GM12801 (cell line): Measurements from ENCODE around the gene AQP12B.

ENCODE experiments used
- TF ChIP-seq, protein P1 (sequence below): IDR thresholded peaks from one replicate; pipeline ENCODE4 v1.5.1; 2011; ENCODE audit warnings: control low read depth; ENCODE audit not compliant: insufficient read length; ENCODE audit errors: extremely low read depth

The AQP12B gene

DNA sequence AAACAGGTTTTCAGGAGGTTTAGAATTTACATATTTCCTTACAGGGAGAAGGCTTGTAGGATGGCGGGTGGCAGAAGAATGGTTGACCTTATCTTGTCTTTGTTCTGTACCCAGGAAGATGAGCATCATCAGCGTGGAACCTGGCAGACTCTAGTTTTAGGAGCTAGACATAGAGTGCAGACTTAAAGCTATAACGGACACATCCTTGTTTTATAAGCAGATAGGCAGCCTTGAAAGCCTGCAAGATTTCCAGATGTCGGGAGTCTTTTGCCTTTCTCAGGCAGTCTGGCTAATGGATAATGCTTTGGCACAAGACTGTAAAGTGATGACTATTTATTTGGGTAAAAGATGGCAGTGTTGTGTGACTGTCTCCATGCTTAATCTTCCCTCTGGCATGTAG, 11.7 kb downstream of the AQP12B start:
- TF ChIP-seq, protein P1, sequence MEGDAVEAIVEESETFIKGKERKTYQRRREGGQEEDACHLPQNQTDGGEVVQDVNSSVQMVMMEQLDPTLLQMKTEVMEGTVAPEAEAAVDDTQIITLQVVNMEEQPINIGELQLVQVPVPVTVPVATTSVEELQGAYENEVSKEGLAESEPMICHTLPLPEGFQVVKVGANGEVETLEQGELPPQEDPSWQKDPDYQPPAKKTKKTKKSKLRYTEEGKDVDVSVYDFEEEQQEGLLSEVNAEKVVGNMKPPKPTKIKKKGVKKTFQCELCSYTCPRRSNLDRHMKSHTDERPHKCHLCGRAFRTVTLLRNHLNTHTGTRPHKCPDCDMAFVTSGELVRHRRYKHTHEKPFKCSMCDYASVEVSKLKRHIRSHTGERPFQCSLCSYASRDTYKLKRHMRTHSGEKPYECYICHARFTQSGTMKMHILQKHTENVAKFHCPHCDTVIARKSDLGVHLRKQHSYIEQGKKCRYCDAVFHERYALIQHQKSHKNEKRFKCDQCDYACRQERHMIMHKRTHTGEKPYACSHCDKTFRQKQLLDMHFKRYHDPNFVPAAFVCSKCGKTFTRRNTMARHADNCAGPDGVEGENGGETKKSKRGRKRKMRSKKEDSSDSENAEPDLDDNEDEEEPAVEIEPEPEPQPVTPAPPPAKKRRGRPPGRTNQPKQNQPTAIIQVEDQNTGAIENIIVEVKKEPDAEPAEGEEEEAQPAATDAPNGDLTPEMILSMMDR, result no peak

DNA sequence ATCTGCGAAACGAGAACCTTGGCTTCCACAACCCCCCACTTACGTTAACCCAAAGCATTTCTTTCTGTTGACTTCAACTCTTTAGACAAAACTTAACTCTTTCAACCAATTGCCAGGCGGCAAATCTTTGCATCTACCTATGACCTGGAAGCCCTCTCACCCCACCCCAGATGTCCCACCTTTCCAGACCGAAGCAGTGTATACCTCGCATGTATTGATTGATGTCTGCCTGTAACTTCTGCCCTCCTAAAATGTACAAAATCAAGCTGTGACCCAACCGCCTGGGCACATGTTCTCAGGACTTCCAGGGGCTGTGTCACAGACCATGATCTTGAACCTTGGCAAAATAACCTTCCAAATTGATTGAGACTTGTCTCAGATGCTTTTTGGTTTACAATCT, 12.3 kb downstream of the AQP12B start:
- TF ChIP-seq, protein P1, result no peak

- TF ChIP-seq, protein P1, result no peak
Observed at GRCh38 chr2:240664622-240665021, 18.1 kb downstream of the AQP12B start.

DNA sequence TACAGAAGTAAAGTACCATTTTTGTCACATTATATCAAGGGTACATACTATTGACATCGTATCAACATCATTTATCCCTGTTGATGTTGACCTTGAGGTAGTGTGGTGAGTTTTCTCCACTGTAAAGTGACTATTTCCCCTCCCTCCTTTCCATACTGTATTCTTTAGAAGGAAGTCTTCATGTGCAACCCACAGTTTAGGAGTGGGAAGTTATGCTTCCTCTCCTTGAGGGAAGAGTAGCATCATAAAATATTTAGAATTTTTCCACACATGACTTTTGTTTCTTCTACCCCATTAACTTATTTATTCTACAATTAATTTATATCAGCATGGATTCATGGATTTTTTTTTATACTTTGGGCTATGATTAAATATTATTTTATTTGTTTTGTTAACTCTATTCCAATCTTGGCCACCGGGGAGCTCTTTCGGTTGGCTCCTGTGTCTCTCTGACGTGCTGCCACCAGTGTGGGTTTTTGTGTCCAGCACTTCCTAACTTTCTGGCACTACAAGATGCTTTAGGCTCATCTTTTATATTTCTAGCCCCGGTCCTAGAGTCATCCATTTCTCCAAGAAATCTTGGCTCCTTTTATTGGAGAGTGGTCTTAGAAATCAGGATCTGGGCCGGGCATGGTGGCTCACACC, 19.0 kb downstream of the AQP12B start:
- TF ChIP-seq, protein P1, result no peak

- TF ChIP-seq, protein P1, result no peak
Observed at GRCh38 chr2:240662681-240663080, 20.0 kb downstream of the AQP12B start.

DNA sequence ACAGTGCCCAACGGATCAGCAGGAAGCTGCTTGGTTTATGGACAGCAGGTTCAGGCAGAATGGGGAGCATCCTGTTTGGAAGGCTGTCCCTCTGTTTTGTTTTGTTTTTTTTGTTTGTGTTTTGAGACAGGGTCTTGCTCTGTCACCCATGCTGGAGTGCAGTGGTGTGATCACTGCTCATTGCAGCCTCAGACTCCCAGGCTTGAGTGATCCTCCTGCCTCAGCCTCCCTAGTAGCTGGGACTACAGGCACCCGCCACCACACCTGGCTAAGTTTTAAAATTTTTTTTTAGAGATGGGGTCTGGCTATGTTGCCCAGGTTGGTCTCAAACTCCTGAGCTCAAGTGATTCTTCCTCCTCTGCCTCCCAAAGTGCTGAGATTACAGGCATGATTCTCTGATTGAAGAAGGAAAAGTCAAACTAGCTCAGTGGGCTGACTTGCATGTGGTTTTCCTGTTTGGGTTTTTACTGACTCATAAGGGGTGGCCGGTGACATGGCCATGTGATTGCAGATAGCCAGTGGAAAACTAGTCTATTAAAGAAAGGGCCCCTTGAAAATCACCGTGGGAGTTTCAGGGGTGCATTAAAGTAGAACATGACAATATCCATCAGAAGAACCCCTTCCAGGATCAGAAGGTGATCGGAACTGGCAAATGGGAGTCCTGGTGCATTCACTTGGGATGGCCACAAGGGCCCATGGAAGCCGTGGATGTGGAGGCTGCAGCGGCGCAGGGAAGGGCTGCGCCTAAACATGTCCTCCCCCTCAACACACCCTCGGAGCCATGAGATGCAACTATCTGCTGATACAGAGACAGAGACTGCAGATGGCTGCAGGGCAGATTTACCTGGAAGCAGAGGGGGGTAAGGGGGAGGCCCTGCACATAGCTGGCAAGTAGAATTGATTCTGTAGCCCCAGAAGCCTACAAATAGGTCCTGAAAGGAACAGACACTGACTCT, 26.5 kb downstream of the AQP12B start:
- TF ChIP-seq, protein P1, result no peak

DNA sequence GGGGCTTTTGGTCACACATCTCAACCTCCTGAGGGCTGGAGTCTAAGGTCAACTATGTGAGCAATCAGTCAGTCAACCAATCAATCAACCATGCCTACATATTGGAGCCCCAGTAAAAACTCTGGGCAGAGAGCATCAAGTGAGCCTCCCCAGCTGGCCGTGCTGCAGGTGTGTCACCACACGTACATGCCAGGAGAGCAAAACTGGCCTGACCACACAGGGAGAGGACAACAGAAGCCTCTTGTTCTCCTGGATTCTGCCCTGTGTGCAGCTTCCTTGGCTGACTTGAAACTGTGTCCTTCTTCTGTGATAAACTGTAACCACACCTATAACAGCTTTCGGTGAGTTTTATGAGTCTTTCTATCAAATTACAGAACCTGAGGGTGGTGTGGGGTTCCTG, 31.5 kb downstream of the AQP12B start:
- TF ChIP-seq, protein P1, result no peak
